K562 (cell line): ENCODE measurements around the gene SPPL3. TPM values are rescaled to one million over a fixed set of nuclear protein-coding genes. Genes with fewer than 3 reads are reported as not detected.
A peak's percentile ranks its signal among the peaks of the same experiment; 100 is the strongest.

Source experiments
- DEAF1 ChIP-seq: fragments of 450-650 bp; formaldehyde crosslinking; IDR thresholded peaks from 2 replicates; pipeline ENCODE4 v1.4.0; 2020; ENCODE audit warnings: mild to moderate bottlenecking, moderate library complexity
- EP400 ChIP-seq: fragments of 450-650 bp; IDR thresholded peaks from 2 replicates; pipeline ENCODE4 v1.6.1; 2017; ENCODE audit warnings: antibody characterized with exemption, mild to moderate bottlenecking, moderate library complexity
- HMG20A ChIP-seq: fragments of 450-650 bp; formaldehyde crosslinking; conservative IDR thresholded peaks from 2 replicates; pipeline ENCODE4 v1.4.0; 2020; ENCODE audit warnings: mild to moderate bottlenecking, mixed read lengths
- IRF1 ChIP-seq: sonication (generic); formaldehyde crosslinking; IDR thresholded peaks from 2 replicates; pipeline ENCODE4 v1.8.0; 2022; ENCODE audit warnings: missing genetic modification reagents, mild to moderate bottlenecking, borderline replicate concordance
- MAX ChIP-seq: sonication (generic); formaldehyde crosslinking; IDR thresholded peaks from 2 replicates; pipeline ENCODE4 v1.9.0; 2022; ENCODE audit warnings: mild to moderate bottlenecking, missing genetic modification reagents
- NKRF ChIP-seq: fragments of 450-650 bp; IDR thresholded peaks from 2 replicates; pipeline ENCODE4 v1.6.1; 2016; ENCODE audit warnings: borderline replicate concordance
- NONO ChIP-seq, 2 experiments: fragments of 200-400 bp in 1 of 2; fragments of 450-650 bp in 1 of 2; formaldehyde crosslinking in 1 of 2; IDR thresholded peaks; 2 replicates each; pipeline ENCODE4 v1.6.1; 2017; ENCODE audit warnings: low read depth in 2 of 2, mild to moderate bottlenecking in 2 of 2, moderate library complexity in 2 of 2, low read length in 1 of 2
- NR2C2 ChIP-seq, 2 experiments: fragments of 200-800 bp in 1 of 2; sonication (Bioruptor generic) in 1 of 2; sonication (generic) in 1 of 2; formaldehyde crosslinking in 1 of 2; IDR thresholded peaks; 2 replicates each; pipeline versions ENCODE4 v1.6.1 to v1.8.0; 2016 to 2022; ENCODE audit warnings: mild to moderate bottlenecking in 1 of 2, missing compliant biosample characterization in 1 of 2, missing genetic modification characterization in 1 of 2, missing genetic modification reagents in 1 of 2
- NUFIP1 ChIP-seq: fragments of 450-650 bp; IDR thresholded peaks from 2 replicates; pipeline ENCODE4 v1.6.1; 2018; ENCODE audit not compliant: partially characterized antibody
- POLR2AphosphoS5 ChIP-seq: IDR thresholded peaks from 2 replicates; pipeline ENCODE4 v1.6.1; 2011; ENCODE audit warnings: mild to moderate bottlenecking, low read depth, low read length, moderate library complexity; ENCODE audit not compliant: control insufficient read depth, insufficient read depth
- PREB ChIP-seq: sonication (generic); formaldehyde crosslinking; IDR thresholded peaks from 2 replicates; pipeline ENCODE4 v1.8.1; 2023; ENCODE audit warnings: mild to moderate bottlenecking, missing genetic modification reagents
- RB1 ChIP-seq: fragments of 450-650 bp; IDR thresholded peaks from 2 replicates; pipeline ENCODE4 v1.6.1; 2017; ENCODE audit warnings: low read depth, mild to moderate bottlenecking
- RBBP5 ChIP-seq: fragments of 200-600 bp; sonication (generic); IDR thresholded peaks from 2 replicates; pipeline ENCODE4 v1.6.1; 2012; ENCODE audit warnings: borderline replicate concordance, mild to moderate bottlenecking, low read length, control low read depth, inconsistent platforms; ENCODE audit not compliant: insufficient read depth, poor library complexity, severe bottlenecking
- RBFOX2 ChIP-seq: fragments of 200-400 bp; formaldehyde crosslinking; IDR thresholded peaks from 2 replicates; pipeline ENCODE4 v1.6.1; 2017; ENCODE audit warnings: low read depth, mild to moderate bottlenecking, low read length, moderate library complexity
- SMARCE1 ChIP-seq: fragments of 450-650 bp; IDR thresholded peaks from 2 replicates; pipeline ENCODE4 v1.7.1; 2016; ENCODE audit warnings: mild to moderate bottlenecking
- TAF15 ChIP-seq: fragments of 200-400 bp; formaldehyde crosslinking; IDR thresholded peaks from 2 replicates; pipeline ENCODE4 v1.6.1; 2017; ENCODE audit warnings: mild to moderate bottlenecking, low read depth, low read length, moderate library complexity
- TOE1 ChIP-seq, 2 experiments: fragments of 450-650 bp in 1 of 2; sonication (generic) in 1 of 2; formaldehyde crosslinking in 1 of 2; IDR thresholded peaks; 2 replicates each; pipeline versions ENCODE4 v1.7.1 to v1.8.0; 2016 to 2022; ENCODE audit warnings: borderline replicate concordance in 2 of 2, mild to moderate bottlenecking in 2 of 2, antibody characterized with exemption in 1 of 2, inconsistent platforms in 1 of 2, low read depth in 1 of 2, missing genetic modification reagents in 1 of 2, moderate library complexity in 1 of 2
- ZNF507 ChIP-seq: conservative IDR thresholded peaks from 2 replicates; pipeline ENCODE4 v1.6.1; 2017; ENCODE audit warnings: missing genetic modification characterization, missing compliant biosample characterization
- ZNF551 ChIP-seq: fragments of 250-450 bp; sonication (Bioruptor Pico); IDR thresholded peaks from 2 replicates; pipeline ENCODE4 v1.5.0; 2021; ENCODE audit warnings: mild to moderate bottlenecking, moderate library complexity
- polyA plus RNA-seq, 8 experiments: library from polyadenylated mRNA; depleted of rRNA in 4 of 8; stranded (reverse) in 5 of 8; unstranded in 3 of 8; fragments of >200 nt; fragmentation: Nextera tagmentation in 2 of 8; fragmentation: Illumina TruSeq in 1 of 8; extraction: Ambion mirVana in 2 of 8; extraction: Trizol in 1 of 8; gene quantifications; 2 replicates each; pipeline versions ENCODE4 v1.2.1 to v1.2.3, GENCODE V29; 2011 to 2014; ENCODE audit warnings: inconsistent platforms in 1 of 8, missing spikeins in 1 of 8
- total RNA-seq, 7 experiments: library from RNA; depleted of rRNA in 6 of 7; stranded (reverse); fragments of >200 nt in 6 of 7; fragmentation: Illumina TruSeq in 2 of 7; extraction: Trizol in 2 of 7; gene quantifications; 2 replicates each; pipeline versions ENCODE4 v1.2.1 to v1.2.3, GENCODE V29; 2011 to 2021; ENCODE audit warnings: low replicate concordance in 1 of 7

SPPL3 gene
- total and polyA plus RNA-seq, 9 of the 15 experiments (the other 6 are each of a cell fraction or from before 2014, with no cell fraction given), result 2.9 to 32.1 (median 7.1) TPM

- TF ChIP-seq DEAF1 (no peak), RBBP5 (peak; percentile 77), POLR2AphosphoS5 (no peak), PREB (CRISPR knock-in tag) (no peak), TAF15 (no peak), NR2C2 (CRISPR knock-in tag; IDR thresholded peaks at IDR 0.05) (no peak), NR2C2 (tag; IDR thresholded peaks at IDR 0.05) (peak; percentile 81), EP400 (no peak), MAX (CRISPR knock-in tag) (peak; percentile 48; the same call in 1 of the 2 replicates), NUFIP1 (no peak), SMARCE1 (no peak), ZNF507 (tag) (no peak), ZNF551 (CRISPR knock-in tag) (no peak), IRF1 (no peak), HMG20A (CRISPR knock-in tag) (no peak), NONO (IDR thresholded peaks at IDR 0.05; ENCODE audit: low read depth in 2 of 2, low read length in 1 of 2) (0 out of 4 replicates have a peak, but pooled peaks have one; percentile 39 to 42), TOE1 (IDR thresholded peaks at IDR 0.05; ENCODE audit: borderline replicate concordance) (no peak), TOE1 (CRISPR knock-in tag; IDR thresholded peaks at IDR 0.05; ENCODE audit: borderline replicate concordance, low read depth) (no peak), RBFOX2 (peak; percentile 18; the same call in 1 of the 2 replicates), RB1 (0 out of 2 replicates have a peak, but pooled peaks have one; percentile 45), NKRF (no peak)
Measured at GRCh38 chr12:120903412-120904196, 554 bp downstream of the SPPL3 start (continued).
